CD14-positive monocyte (primary cell): Measurements from ENCODE around the gene USP31. TPM values are rescaled to one million over a fixed set of nuclear protein-coding genes. Genes with fewer than 3 reads are reported as not detected.

Experiments
- DNase-seq, 3 donors: peaks; one replicate each; pipeline ENCODE4 v3.0.0-alpha.2; 2011 to 2022
- H2AFZ ChIP-seq: 2 replicates; pipeline ENCODE4 v1.6.0; 2012; ENCODE audit warnings: mild to moderate bottlenecking, low read depth, low read length, inconsistent platforms; ENCODE audit not compliant: insufficient read depth, poor library complexity, severe bottlenecking
- H3K27ac ChIP-seq, 2 donors: 1 replicate in 1 of 2; 2 replicates in 1 of 2; pipeline ENCODE4 v1.5.1; 2012 to 2013; ENCODE audit warnings: low read length in 2 of 2, control low read depth in 1 of 2, inconsistent platforms in 1 of 2, low read depth in 1 of 2, mild to moderate bottlenecking in 1 of 2
- H3K27me3 ChIP-seq, 2 donors: one replicate each; pipeline versions ENCODE4 v1.6.0 to v1.6.1; 2011 to 2013; ENCODE audit warnings: low read length in 2 of 2; ENCODE audit not compliant: control insufficient read depth in 2 of 2, insufficient read depth in 2 of 2
- H3K36me3 ChIP-seq, 2 donors: replicated peaks in 1 of 2; 1 replicate in 1 of 2; 2 replicates in 1 of 2; pipeline versions ENCODE4 v1.5.1 to v1.6.1; 2012 to 2013; ENCODE audit warnings: low read length in 2 of 2, control low read depth in 1 of 2, inconsistent platforms in 1 of 2, mild to moderate bottlenecking in 1 of 2; ENCODE audit not compliant: insufficient read depth in 2 of 2, control insufficient read depth in 1 of 2
- H3K4me1 ChIP-seq, 2 donors: 1 replicate in 1 of 2; 2 replicates in 1 of 2; pipeline versions ENCODE4 v1.5.1 to v1.6.1; 2012 to 2013; ENCODE audit warnings: low read length in 2 of 2, control low read depth in 1 of 2, inconsistent platforms in 1 of 2, mild to moderate bottlenecking in 1 of 2, moderate library complexity in 1 of 2; ENCODE audit not compliant: insufficient read depth in 2 of 2, control insufficient read depth in 1 of 2
- H3K4me2 ChIP-seq: replicated peaks from 2 replicates; pipeline ENCODE3; 2012; ENCODE audit warnings: low read length, moderate library complexity, mild to moderate bottlenecking; ENCODE audit not compliant: poor library complexity, severe bottlenecking; ENCODE audit errors: extremely low read depth
- H3K4me3 ChIP-seq, 3 experiments: fragments of 200-600 bp in 1 of 3; sonication (generic) in 1 of 3; replicated peaks in 1 of 3; 1 replicate in 2 of 3; 2 replicates in 1 of 3; pipeline ENCODE4 v1.5.1; 2011 to 2013; ENCODE audit warnings: low read length in 3 of 3, mild to moderate bottlenecking in 3 of 3, control low read depth in 2 of 3, low read depth in 2 of 3, inconsistent platforms in 1 of 3, moderate library complexity in 1 of 3
- H3K79me2 ChIP-seq: 2 replicates; pipeline ENCODE4 v1.6.0; 2012; ENCODE audit warnings: mild to moderate bottlenecking, control low read depth, inconsistent platforms, low read length, moderate library complexity; ENCODE audit not compliant: insufficient read depth
- H3K9ac ChIP-seq: 2 replicates; pipeline ENCODE4 v1.6.0; 2017; ENCODE audit warnings: low read length, mild to moderate bottlenecking; ENCODE audit not compliant: insufficient read depth, poor library complexity, severe bottlenecking
- H3K9me3 ChIP-seq, 2 donors: replicated peaks in 1 of 2; 1 replicate in 1 of 2; 2 replicates in 1 of 2; pipeline versions ENCODE4 v1.5.1 to v1.6.1; 2012 to 2013; ENCODE audit warnings: low read length in 2 of 2, control low read depth in 1 of 2; ENCODE audit not compliant: control insufficient read depth in 1 of 2, insufficient read depth in 1 of 2
- H4K20me1 ChIP-seq: 2 replicates; pipeline ENCODE4 v1.6.0; 2012; ENCODE audit warnings: mild to moderate bottlenecking, low read length, control low read depth, moderate library complexity; ENCODE audit not compliant: insufficient read depth
- H3K27ac Mint-ChIP-seq, 7 donors: one replicate each; pipeline ENCODE4 v1.8.0; 2020; ENCODE audit warnings: mild to moderate bottlenecking in 7 of 7, mixed read lengths in 7 of 7, moderate library complexity in 6 of 7, inconsistent platforms in 2 of 7
- H3K27me3 Mint-ChIP-seq, 3 donors: one replicate each; pipeline ENCODE4 v1.8.0; 2021 to 2022; ENCODE audit warnings: low read depth in 3 of 3, mild to moderate bottlenecking in 3 of 3, mixed read lengths in 3 of 3, moderate library complexity in 3 of 3, inconsistent platforms in 1 of 3
- H3K36me3 Mint-ChIP-seq, 2 donors: one replicate each; pipeline ENCODE4 v1.8.0; 2020; ENCODE audit warnings: mixed read lengths in 2 of 2, inconsistent platforms in 1 of 2, mild to moderate bottlenecking in 1 of 2
- H3K4me1 Mint-ChIP-seq: one replicate; pipeline ENCODE4 v1.8.0; 2020; ENCODE audit warnings: mild to moderate bottlenecking, mixed read lengths
- H3K4me3 Mint-ChIP-seq, 2 donors: one replicate each; pipeline ENCODE4 v1.8.0; 2020; ENCODE audit warnings: mild to moderate bottlenecking in 2 of 2, mixed read lengths in 2 of 2, moderate library complexity in 1 of 2
- H3K9me3 Mint-ChIP-seq, 7 donors: one replicate each; pipeline ENCODE4 v1.8.0; 2020 to 2022; ENCODE audit warnings: mixed read lengths in 7 of 7, mild to moderate bottlenecking in 6 of 7, moderate library complexity in 6 of 7, inconsistent platforms in 2 of 7
- CTCF ChIP-seq: fragments of 200-600 bp; IDR thresholded peaks from one replicate; pipeline ENCODE4 v1.8.0; 2022; ENCODE audit warnings: antibody characterized with exemption, mild to moderate bottlenecking
- WGBS: methylation state at CpG from one replicate; pipeline ENCODE4 v1.1.5; 2013; ENCODE audit warnings: missing lambda C conversion rate; ENCODE audit not compliant: insufficient coverage; 5-methylcytosine and 5-hydroxymethylcytosine counted together
- intact Hi-C, 2 donors: fragments of 100-400 bp; cut with micrococcal nuclease; formaldehyde crosslinking; loops; one replicate each; pipeline versions ENCODE4 v1.15.0 to v1.15.1; 2023
- polyA plus RNA-seq, 3 donors: library from polyadenylated mRNA; depleted of rRNA in 1 of 3; unstranded in 2 of 3; stranded (reverse) in 1 of 3; fragments of 300-500 nt in 2 of 3; fragments of >200 nt in 1 of 3; fragmentation: Illumina TruSeq in 2 of 3; gene quantifications; 1 replicate in 2 of 3; 2 replicates in 1 of 3; pipeline ENCODE4 v1.2.3, GENCODE V29; 2012 to 2021

Gene USP31
- polyA plus RNA-seq, 3 donors = 0.15 to 4.1 (median 0.36) TPM

GRCh38 chr16:23057013-23057596 is 92.1 kb downstream of the USP31 start:
- Histone ChIP-seq H3K27me3 (no peaks in the 10 kb centered on the region), H3K27ac (no peak overlapping the region), H2AFZ (no peak overlapping the region), H3K4me2 (no peak overlapping the region), H3K36me3 (no peaks in the 10 kb centered on the region), H3K9me3 (peaks cover 0 to 4% of the 10 kb centered on the region in 2 donors), H4K20me1 (no peaks in the 10 kb centered on the region), H3K4me3 (no peak overlapping the region), H3K79me2 (no peaks in the 10 kb centered on the region), H3K4me1 (peaks cover 0 to 4% of the 10 kb centered on the region in 2 donors), H3K9ac (no peak overlapping the region)
- Mint-ChIP-seq H3K36me3 (no peaks in the 10 kb centered on the region), H3K4me3 (no peak overlapping the region), H3K27me3 (peaks cover 6 to 10% (median 9%) of the 10 kb centered on the region in 3 donors), H3K27ac (no peak overlapping the region), H3K4me1 (peaks cover 19% of the 10 kb centered on the region), H3K9me3 (peaks cover 3 to 9% (median 6%) of the 10 kb centered on the region in 7 donors)
- no peak for DNase-seq
- no peak for TF ChIP-seq CTCF
- no CpG with 5 or more reads among the region's 1 CpG for WGBS
- intact Hi-C loops = no loop called here

- H3K36me3 ChIP-seq = no peaks in the 10 kb centered on the region
- peak overlapping the region in 1 of 7 donors; percentile 22 for H3K27ac Mint-ChIP-seq
- no peak for TF ChIP-seq CTCF
- H3K9ac ChIP-seq = no peak overlapping the region
- H3K4me2 ChIP-seq = no peak overlapping the region
- no peak for DNase-seq
- intact Hi-C loops = no loop called here
- H4K20me1 ChIP-seq = no peaks in the 10 kb centered on the region
- peaks cover 0 to 4% of the 10 kb centered on the region in 2 donors for H3K9me3 ChIP-seq
- no peaks in the 10 kb centered on the region for H3K36me3 Mint-ChIP-seq
- H3K79me2 ChIP-seq = no peaks in the 10 kb centered on the region
- H3K4me3 ChIP-seq = no peak overlapping the region
- peaks cover 14% of the 10 kb centered on the region for H3K4me1 Mint-ChIP-seq
- H3K27me3 ChIP-seq = no peaks in the 10 kb centered on the region
- WGBS = 83% methylated on average over 1 of the region's 3 CpGs
- no peak overlapping the region for H3K27ac ChIP-seq
- no peak overlapping the region for H2AFZ ChIP-seq
- H3K4me3 Mint-ChIP-seq = no peak overlapping the region
- H3K27me3 Mint-ChIP-seq = peaks cover 6 to 15% (median 14%) of the 10 kb centered on the region in 3 donors
- peaks cover 0 to 4% of the 10 kb centered on the region in 2 donors for H3K4me1 ChIP-seq
- peaks cover 5 to 9% (median 6%) of the 10 kb centered on the region in 7 donors for H3K9me3 Mint-ChIP-seq
Observed at GRCh38 chr16:23055481-23055880, 93.8 kb downstream of the USP31 start.
